ENCODE results near the gene DACT2. TPM values are rescaled to one million over a fixed set of nuclear protein-coding genes. Genes with fewer than 3 reads are reported as not detected.

DACT2 gene
- total and polyA plus RNA-seq, 2 of the 8 experiments (the other 6 are each of a cell fraction or from before 2014, with no cell fraction given): 2.9 to 3.1 TPM

GRCh38 chr6:168314948-168315347, 4.6 kb downstream of the DACT2 start:
- Histone ChIP-seq H2BK5ac (ENCODE audit: low read depth, low read length) (no peak overlapping the region), H3K27ac (ENCODE audit: low read depth, low read length) (no peak overlapping the region), H3K23ac (ENCODE audit: insufficient read length) (no peak overlapping the region), H3K79me1 (ENCODE audit: low read depth, low read length) (no peaks in the 10 kb centered on the region), H3K18ac (ENCODE audit: extremely low read depth, low read length) (no peak overlapping the region), H2AK5ac (ENCODE audit: low read depth, low read length) (no peak overlapping the region), H2BK120ac (replicated peaks; ENCODE audit: low read depth, low read length) (no peak overlapping the region), H3K4me1 (replicated peaks in 1 of 4; ENCODE audit: control insufficient read depth in 3 of 4, insufficient read depth in 4 of 4, low read length in 3 of 4) (peaks cover 13 to 25% (median 16%) of the 10 kb centered on the region in 4 experiments), H2BK15ac (ENCODE audit: low read length) (no peak overlapping the region), H3K9me3 (ENCODE audit: insufficient read depth in 2 of 2, low read depth in 1 of 2, low read length in 1 of 2) (no peaks in the 10 kb centered on the region), H3K14ac (ENCODE audit: insufficient read length) (no peak overlapping the region), H2BK12ac (ENCODE audit: low read depth, low read length) (peak overlapping the region; percentile 33; the same call in 1 of the 2 replicates), H2AFZ (ENCODE audit: low read length) (no peak overlapping the region), H3K4me2 (ENCODE audit: insufficient read depth in 1 of 2, low read depth in 2 of 2, low read length in 2 of 2) (no peak overlapping the region), H4K91ac (replicated peaks; ENCODE audit: insufficient read length, low read length) (no peak overlapping the region), H3K23me2 (ENCODE audit: low read depth, low read length) (peaks cover 11% of the 10 kb centered on the region; the same call in 1 of the 2 replicates), H3K27me3 (replicated peaks in 1 of 4; ENCODE audit: control insufficient read depth in 3 of 4, extremely low read depth in 1 of 4, insufficient read depth in 3 of 4, low read length in 3 of 4) (peaks cover 0 to 14% (median 10%) of the 10 kb centered on the region in 4 experiments; a peak in 4 of 7 replicates), H3K79me2 (ENCODE audit: control insufficient read depth in 1 of 2, insufficient read depth in 2 of 2, low read length in 2 of 2) (no peaks in the 10 kb centered on the region), H3K4ac (replicated peaks; ENCODE audit: insufficient read length, low read depth, low read length) (no peak overlapping the region), H3K4me3 (ENCODE audit: extremely low read depth in 1 of 4, insufficient read depth in 2 of 4, low read depth in 3 of 4, low read length in 4 of 4) (no peak overlapping the region), H3K36me3 (ENCODE audit: control insufficient read depth in 2 of 4, insufficient read depth in 4 of 4, low read length in 3 of 4) (no peaks in the 10 kb centered on the region; a peak in 1 of 8 replicates), H4K8ac (ENCODE audit: extremely low read depth, insufficient read depth, low read length) (no peak overlapping the region), H4K5ac (ENCODE audit: insufficient read length, low read depth, low read length) (no peak overlapping the region), H4K20me1 (replicated peaks in 1 of 2; ENCODE audit: control insufficient read depth in 1 of 2, insufficient read depth in 2 of 2, low read length in 2 of 2) (peaks cover 0 to 3% of the 10 kb centered on the region in 2 experiments), H3K9ac (replicated peaks in 1 of 4; ENCODE audit: extremely low read depth in 1 of 4, low read depth in 3 of 4, low read length in 3 of 4) (no peak overlapping the region), H2BK20ac (ENCODE audit: low read length) (peak overlapping the region; percentile 80; the same call in 1 of the 2 replicates), H3K56ac (replicated peaks; ENCODE audit: insufficient read length, low read depth, low read length) (no peak overlapping the region)
- TF ChIP-seq MAFK (IDR thresholded peaks at IDR 0.05; ENCODE audit: low read depth, low read length) (no peak), CREB1 (IDR thresholded peaks at IDR 0.05) (no peak), RNF2 (IDR thresholded peaks at IDR 0.05; ENCODE audit: borderline replicate concordance, low read depth, low read length, missing control alignments, poor library complexity, severe bottlenecking) (no peak), RAD21 (IDR thresholded peaks at IDR 0.05 in 1 of 2, conservative IDR thresholded peaks at IDR 0.05 in 1 of 2; ENCODE audit: low read depth in 2 of 2, low read length in 2 of 2) (peak; percentile 19 to 37; a peak in 2 of 4 replicates)
- no peak for DNase-seq (ENCODE audit: low read depth in 1 of 2, low spot score in 2 of 2)
- ChIA-PET POLR2A (ENCODE audit: partially characterized antibody) (no interaction called here), CTCF (ENCODE audit: partially characterized antibody) (interaction anchor here (1.0 to 1.5 kb wide), 3 partner anchors 18 to 82 kb away, joined by 4 to 7 read pairs (median 4); no protein-coding TSS in a partner anchor)
- 79% methylated on average over 10 of the region's 10 CpGs; no CpG with 5 or more reads in 1 of the 2 experiments for WGBS, 2 experiments (ENCODE audit: extremely low coverage in 1 of 2, insufficient coverage in 1 of 2, insufficient read length in 1 of 2, insufficient replicate concordance in 2 of 2, low coverage in 1 of 2, low lambda C conversion rate in 2 of 2, missing lambda C conversion rate in 1 of 2)
- FAIRE-seq: no peak
